Measurements from ENCODE around the gene PEX14. TPM values are rescaled to one million over a fixed set of nuclear protein-coding genes. Genes with fewer than 3 reads are reported as not detected.

PEX14 gene
- total RNA-seq, 1 experiment from 2014 or later: 14.0 TPM

DNA sequence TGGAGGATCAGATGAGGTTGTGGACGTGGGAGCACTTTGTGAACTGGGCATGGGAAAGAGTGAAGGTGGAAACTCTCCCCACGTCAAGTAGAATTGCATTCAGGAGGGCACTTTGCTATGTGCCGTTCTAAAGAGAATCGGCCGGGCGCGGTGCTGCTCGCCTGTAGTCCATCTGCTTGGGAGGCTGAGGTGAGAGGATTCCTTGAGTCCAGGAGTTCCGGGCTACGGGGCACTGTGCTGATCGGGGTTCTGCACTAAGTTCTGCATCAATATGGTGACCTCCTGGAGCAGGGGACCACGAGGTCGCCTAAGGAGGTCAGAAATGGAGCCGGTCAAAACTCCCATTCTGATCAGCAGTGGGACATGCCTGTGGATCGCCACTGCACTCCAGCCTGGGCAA lies 141.9 kb downstream of the PEX14 start:
- DNase-seq (ENCODE audit: low spot score): no peak

DNA sequence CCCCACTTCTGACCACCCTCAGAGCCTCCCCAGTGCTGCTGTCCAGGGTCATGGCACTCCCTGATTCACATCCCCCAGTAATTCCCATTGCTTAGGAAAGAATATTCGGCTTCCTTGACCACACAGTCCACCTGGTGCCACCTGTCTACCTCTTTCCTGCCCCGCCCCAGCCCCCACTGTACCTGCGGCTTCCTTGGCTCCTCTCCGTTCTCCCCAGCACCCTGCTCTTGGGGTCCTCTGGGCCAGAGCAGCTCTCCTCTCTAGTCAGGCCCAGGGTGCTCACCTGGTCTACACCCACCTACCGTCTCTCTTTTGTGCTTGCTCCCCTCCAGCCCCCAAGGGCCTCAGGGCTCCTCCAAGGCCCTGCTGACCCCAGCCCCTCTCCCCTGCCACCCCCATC lies 142.6 kb downstream of the PEX14 start:
- DNase-seq (ENCODE audit: low spot score): no peak

DNA sequence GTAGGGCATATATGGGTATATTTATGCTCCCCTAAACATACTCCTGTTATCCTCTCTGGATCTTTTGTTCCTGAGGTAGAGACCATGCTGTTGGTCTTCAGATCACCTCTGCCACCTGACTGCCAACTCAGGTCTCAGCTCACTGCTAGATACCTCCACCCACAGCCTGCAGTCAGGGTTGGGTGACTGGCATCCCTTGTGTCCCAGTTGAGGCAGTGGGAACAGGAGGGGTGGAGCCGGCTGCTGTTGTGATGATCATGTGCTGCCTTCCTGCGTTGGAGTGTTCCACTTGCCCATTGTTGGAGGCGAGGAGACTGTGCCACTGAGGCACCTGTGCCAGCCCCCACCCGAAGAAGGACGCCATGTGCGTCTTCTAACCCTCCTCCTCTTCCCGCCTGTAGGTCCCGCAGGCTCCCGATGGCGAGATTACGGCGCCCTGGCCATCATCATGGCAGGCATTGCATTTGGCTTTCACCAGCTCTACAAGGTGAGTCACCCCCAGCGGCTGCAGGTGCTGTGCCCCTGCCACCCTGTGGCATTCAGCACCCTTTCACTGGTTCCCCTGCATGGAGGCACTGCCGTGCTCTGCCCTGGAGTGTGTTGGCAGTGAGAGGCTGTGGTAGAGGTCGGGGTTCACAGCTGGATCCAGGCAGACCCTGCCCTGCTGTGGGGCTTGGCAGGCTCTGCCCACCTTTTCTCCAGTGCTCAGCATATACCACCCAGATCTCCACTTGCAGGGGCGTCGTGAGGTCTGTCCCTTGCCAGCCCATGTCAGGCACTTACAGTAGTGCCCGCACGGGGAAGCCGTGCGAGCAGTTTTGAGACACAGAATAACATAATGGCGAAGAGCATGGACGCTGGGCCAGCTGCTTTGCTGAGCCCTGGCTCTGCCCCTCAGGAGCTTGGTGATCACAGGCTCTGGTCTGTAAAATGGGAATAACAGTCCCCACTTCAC lies 143.5 kb downstream of the PEX14 start:
- DNase-seq (ENCODE audit: low spot score): no peak

DNA sequence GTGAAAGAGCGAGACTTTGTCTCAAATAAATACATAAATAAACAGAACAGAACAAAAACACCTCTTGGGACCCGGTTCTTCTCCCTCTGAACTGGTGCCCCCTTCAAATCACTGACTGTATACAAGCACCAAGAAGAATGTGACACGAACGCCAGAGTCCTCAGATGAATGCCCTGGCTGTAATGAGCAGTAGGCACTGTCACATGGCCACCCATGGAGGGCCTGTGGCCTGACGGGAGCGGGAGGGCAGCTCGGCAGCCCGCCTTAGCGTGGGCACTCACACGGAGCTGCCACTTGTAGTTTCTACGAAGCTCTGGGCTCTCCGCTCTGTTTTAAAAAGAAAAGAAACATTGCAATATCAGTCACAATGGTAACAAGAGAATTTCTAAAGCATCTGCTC lies 146.0 kb downstream of the PEX14 start:
- no peak for DNase-seq (ENCODE audit: low spot score)

DNA sequence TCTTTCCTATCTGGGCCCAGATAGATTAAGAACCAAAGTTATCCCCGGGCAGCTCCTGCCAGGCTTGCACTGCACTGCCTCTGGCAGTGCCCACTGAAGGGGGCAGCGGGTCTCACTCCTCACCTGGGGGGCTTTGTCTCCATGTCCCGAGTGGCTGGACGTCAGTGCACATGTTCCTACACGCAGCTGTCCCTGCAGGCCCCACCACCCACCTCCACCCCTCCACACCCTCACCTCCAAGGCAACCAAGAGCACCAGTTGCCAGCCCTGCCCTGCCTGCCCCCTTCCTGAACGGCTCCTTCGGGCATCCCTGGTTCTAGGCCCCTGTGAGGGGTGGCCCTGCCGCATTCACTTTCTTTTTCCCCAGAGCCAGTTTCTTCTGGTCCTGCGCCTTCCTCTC lies 147.2 kb downstream of the PEX14 start:
- no peak for DNase-seq (ENCODE audit: low spot score)

DNA sequence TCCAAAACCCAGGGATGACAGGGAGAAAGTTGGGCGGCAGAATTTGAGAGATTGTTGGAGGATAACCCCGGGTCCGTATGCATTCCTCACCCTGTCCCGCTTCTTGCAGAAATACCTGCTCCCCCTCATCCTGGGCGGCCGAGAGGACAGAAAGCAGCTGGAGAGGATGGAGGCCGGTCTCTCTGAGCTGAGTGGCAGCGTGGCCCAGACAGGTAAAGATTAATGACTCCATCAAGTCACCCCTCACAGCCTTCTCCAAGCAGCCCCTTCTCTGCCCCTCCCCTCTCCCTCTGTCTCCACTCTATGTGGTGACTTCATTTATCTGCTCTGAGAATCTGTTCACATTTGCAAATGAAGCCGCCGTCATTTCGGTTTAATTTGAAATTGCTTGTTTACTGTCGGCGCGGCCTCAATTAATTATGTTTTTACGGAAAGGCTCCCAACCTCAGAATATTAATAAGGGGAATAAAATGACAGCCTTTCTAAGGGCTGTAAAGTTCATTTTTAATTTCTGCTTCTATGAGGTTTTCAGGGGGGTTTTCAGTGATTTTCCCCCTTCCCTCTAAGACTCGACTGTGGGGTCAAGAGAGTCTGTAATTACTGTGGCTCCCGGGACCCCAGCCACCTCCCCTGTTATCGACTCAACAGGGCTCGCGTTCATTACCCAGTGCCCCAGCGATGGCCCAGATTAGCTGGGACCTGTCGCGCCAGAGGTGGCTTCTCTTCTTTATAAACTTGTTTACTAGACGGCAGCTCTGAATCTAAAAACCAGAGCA lies 148.3 kb downstream of the PEX14 start:
- no peak for DNase-seq (ENCODE audit: low spot score)

DNA sequence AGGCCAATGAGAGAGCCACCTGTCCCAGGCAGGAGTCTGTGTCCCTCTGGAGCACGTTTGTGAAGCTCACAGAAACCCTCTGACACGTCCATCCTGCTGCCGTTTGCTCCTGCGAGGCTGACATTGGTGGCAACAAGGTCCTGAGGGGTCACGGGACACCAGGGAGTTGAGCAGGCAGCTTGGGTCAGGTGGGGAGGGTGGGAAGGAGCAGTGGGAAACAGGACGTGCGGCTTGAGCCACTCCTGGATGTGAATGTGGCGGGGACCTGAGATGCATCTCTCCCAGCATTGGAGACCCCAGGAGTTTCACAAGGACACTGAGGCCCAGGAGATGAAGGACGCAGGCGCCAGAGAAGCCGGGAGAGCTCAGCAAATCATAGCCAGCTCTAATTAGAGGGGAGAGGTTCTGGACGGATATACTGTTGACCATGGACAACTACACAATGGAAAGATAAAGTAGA lies 149.0 kb downstream of the PEX14 start:
- DNase-seq (ENCODE audit: low spot score): no peak

DNA sequence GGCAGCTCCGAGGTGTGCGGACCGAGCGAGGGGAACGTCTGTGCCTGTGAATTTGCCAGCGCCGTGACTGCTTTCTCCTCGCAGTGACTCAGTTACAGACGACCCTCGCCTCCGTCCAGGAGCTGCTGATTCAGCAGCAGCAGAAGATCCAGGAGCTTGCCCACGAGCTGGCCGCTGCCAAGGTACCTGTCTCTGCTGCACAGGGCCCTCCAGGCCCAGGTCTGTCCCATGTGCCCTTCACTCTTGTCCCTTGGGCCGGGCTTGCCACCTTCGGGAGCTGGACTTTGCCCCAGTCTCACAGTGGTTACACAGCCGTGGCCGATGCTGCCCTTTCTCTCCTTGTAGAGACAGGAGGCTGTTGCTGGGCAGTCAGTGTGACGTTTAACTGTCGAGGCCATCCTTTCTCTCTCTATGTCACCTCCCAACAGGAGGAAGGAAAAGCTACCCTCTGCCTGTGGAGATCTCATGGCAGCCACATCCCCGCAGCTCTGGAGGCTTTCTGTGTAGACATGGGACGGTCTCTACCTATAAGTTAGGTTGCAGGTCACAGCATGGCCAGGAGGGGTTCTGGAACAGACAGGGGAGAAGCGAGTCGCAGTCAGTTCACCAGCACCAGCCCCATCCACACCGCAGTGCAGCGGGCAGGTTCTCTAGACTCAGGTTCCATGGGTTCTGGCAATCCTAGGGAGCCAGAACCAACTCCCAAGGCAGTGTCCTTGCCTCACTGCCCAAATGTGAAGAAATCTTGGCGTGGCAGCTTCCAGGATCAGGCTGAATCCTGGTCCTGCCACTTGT lies 149.7 kb downstream of the PEX14 start:
- no peak for DNase-seq (ENCODE audit: low spot score)

DNA sequence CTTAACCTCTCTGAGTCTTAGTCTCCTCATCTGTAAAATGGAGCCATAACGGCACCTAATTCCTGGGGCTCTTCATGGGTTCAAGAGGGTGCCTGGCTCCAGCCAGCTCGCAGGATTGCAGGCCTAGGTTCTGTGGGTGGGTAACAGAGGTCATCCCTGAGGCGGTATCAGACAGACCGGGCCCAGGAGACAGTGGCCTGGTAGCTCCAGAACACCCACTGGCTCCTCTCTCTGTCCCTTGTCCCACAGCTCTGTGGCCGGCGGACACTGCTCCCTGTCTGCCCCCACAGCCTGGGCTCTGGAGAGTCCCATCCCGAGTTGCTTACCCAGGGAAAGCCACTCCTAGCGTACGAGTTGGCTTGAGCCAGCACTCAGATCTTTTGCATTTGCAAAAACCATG lies 150.3 kb downstream of the PEX14 start:
- DNase-seq (ENCODE audit: low spot score): no peak

DNA sequence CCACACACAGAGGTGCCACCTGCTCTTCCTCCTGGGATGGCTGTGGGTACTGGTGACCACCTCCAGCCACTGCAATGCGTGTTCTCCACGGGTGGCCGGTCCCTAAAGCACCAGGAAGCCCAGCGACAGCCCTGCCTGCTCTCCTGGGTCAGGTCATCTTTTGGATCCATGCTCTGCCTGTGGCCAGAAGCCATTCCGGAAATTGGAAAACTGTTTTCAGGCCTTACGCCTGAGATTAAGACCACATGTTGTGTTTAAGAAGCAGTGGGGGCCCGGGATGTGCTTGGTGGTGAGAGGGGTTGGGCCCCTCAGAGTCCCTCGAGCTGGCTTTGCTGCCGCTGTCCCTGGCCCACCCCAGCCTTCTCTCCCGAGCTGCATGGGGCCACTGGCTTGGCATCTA lies 150.8 kb downstream of the PEX14 start:
- DNase-seq (ENCODE audit: low spot score): no peak

DNA sequence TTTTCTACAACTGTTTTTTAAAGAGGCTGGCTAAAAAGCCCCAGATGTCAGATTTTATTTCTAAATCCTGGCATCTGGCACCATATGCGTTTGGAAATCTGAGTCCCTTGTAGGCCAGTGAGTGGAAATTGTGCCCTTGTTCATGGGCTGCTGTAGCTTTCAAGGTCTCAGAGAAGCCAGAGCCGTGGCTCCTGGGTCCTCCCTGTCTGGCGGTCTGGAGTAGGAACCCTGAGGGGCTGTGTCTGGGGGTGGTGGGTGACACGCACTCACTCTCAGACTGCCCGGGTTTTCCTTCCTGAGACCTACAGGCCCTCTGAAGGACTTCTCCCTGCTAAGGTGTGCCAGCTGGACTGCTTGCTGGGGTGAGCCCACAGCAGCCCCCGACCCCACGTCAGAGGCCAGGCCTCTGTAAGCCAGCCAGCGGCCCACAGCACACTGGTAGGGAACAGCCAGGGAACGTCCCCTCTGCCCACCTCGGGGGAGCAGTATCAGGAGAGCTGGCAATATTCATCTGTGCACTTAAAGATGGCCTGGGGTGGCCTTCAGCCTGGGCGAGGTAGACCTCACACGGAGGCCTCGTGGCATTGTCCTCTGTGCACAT lies 151.5 kb downstream of the PEX14 start:
- no peak for DNase-seq (ENCODE audit: low spot score)

DNA sequence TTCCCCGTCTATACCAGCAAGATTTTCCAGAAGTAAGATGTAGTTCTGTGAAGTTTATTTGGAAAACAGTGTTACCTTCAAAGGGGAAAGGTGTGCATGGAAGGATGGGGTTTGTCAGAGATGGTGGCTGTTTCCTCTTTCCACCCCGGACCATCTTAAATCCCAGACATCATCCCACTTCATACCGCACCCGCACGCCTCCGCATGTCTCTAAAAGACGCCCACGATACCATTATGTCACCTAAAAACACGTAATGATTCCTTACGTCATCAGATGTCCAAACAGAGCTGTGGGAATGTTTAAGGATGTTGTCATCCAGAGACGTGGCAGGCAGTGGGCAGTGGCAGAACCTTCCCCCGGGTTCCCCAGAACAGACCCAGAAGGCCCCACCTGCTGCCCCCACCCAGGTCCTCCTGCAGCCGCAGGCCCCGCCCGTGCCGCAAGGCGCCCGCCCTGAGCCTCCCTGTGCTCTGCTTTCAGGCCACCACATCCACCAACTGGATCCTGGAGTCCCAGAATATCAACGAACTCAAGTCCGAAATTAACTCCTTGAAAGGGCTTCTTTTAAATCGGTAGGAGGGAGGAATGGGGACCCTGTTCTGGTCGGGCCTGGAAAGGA lies 152.2 kb downstream of the PEX14 start:
- no peak for DNase-seq (ENCODE audit: low spot score)

DNA sequence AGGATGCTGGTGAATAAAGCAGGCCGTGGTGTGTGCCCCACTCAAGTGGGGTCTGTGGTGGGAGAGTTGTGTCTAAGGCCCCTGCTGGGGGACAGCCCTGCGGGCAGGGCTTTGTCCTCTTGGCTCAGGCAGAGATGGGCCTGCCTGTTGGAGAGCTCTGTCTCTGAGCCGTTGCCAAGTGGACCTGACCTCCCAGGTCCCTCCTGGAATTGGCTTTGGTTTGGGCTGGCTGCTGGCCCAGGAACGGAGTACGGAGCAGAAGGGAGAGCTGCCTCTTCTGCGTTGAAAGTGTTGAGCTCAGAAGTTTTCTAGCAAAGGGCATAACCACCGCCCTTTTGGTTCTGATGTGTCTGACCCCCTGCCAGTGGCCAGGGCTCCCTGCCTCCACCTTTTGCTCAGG lies 153.9 kb downstream of the PEX14 start:
- no peak for DNase-seq (ENCODE audit: low spot score)

DNA sequence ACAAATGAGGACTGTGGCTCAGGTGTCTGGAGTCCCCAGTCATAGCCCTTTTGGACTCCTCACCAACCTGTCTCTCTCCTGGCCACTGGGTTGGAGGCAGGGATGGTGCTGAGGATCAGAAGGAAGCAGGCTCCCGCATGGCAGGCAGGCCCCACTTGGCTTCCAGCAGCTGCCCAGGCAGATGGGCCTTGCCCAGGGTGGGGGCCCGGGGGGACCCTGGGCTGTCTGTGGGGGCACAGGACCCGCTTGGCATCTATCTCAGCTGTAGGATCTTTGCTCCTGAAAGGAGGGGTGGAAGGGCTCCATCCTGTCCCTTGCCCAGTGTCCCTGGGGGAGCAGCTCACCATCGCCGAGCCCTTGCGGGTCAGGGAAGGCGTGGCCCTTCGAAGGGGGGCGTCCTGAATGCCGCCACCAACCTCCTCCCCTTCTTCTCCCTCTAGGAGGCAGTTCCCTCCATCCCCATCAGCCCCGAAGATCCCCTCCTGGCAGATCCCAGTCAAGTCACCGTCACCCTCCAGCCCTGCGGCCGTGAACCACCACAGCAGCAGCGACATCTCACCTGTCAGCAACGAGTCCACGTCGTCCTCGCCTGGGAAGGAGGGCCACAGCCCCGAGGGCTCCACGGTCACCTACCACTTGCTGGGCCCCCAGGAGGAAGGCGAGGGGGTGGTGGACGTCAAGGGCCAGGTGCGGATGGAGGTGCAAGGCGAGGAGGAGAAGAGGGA lies 154.5 kb downstream of the PEX14 start:
- no peak for DNase-seq (ENCODE audit: low spot score)

DNA sequence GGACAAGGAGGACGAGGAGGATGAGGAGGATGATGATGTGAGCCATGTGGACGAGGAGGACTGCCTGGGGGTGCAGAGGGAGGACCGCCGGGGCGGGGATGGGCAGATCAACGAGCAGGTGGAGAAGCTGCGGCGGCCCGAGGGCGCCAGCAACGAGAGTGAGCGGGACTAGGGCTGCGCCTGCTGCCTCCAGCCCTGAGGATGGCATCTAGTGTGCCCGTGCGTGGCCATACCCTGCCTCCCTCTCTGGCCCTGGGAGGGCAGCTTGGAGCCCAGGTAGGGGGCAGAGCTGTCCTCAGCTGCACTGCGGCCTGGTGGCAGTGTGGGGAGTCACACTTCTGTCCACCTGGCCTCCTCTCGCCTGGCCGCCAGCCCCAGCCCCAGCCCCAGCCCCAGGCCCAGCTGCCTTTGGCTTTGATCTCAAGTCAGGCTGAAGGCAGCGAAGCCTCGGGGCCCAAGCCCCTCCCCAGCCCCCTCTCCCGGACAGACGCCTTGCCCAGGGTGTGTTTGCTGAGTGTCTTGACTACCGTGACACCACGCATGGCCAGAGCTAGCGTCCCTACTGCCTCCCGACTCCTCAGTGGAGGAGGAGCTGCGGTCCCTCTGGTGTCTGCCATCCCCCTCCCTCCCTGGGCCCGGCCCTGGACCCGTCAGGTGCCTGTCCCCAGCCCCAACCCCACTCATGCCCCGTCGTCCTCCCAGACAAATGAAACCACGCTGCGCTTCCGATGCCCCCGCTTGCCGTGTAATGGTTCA lies 155.2 kb downstream of the PEX14 start:
- DNase-seq (ENCODE audit: low spot score): no peak

DNA sequence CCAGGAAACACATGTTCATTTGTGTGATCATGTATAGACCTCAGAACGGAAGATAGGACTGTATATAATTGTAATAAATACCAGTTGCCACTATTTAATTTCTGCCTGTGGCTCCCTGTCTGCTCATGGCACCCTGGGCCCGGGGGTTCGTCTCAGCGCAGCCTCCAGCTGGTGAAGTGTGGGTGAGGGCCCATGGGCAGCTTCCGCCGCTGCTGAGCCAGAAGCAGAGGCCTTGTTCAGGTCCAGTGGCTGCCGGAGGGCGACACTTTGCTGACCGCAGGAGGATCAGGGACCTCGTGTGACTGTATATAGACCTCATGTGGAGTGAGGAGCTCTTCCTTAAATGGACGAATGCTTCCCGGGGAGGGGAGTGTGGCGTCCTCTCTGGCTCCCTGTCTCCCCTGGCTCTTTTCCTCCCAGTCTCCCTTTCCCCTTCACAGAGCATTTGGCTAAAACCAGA lies 155.9 kb downstream of the PEX14 start:
- no peak for DNase-seq (ENCODE audit: low spot score)

DNA sequence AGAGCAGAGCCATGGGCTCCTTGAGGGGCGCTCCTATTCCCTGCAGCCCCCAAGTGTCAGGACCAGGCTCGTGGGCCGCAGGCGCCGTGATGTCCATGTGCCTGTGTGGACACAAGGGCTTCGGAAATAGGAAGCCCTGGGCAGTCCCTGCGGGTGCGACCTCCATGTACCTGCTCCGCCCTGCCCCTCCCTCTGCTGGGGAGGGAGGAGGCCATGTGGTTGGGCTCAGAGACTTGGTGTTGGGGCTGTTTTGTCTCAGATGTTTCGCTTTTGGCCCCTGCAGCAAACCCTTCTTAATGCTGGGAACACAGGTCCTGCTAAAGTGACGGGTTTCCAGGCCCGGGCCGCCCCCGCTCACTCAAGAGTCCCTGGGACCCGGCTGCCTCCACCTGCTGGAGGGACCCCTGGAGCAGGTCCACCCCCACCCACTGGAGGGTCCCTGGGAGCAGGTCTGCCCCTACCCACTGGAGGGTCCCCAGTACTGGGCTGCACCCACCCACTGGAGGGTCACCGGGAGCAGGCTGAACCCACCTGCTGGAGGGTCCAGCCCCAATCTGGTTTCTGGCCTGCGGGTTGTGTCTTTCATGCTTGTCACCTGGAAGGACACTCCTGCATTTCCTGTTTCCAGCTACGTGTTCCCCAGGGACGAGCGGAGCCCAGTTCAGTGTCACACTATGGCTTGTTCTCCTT lies 156.5 kb downstream of the PEX14 start:
- no peak for DNase-seq (ENCODE audit: low spot score)

DNA sequence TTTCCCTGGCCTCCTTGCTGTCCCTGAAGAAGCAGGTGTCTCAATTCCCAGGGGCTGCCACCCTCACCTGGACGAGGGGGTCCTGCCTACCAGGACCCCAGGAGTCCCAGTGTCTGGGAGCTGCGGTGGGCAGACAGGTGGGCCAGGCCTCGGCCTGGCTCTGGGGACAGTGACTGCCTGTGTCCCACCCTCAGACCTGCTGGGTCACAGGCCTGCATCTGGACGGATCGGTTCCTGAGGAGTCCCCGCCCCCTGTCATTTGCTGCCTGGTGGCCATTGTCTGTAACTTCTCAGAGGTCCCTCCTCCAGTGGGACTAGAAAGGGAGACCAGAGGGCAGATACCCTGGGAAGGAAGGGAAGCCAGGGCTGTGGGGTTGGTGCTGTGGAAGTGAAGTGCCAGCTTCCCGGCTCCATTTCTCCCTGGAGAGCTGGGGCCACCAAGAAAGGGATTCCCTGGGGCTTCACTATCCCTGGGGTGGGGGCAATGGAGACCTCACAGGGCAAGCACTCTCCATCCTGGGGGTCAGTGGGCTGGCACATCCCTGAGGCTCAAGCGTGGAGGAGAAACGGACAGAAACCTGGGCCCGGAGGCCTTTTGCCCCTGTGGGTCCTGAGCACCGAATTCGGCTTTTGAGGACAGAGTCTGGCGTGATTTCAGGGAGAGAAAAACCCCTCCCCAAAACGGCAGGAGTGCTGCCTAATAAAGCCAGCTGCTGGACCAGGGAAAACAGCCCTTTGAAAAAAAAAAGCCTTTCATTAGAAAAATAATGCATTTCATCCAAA lies 157.3 kb downstream of the PEX14 start:
- DNase-seq (ENCODE audit: low spot score): no peak

Measured in H4 (cell line).